Measurements from ENCODE around the gene RPS21. TPM values are rescaled to one million over a fixed set of nuclear protein-coding genes. Genes with fewer than 3 reads are reported as not detected.

Gene RPS21
- total and polyA plus RNA-seq, 9 of the 15 experiments (the other 6 are each of a cell fraction or from before 2014, with no cell fraction given): 1,380 to 5,647 (median 3,091) TPM

DNA sequence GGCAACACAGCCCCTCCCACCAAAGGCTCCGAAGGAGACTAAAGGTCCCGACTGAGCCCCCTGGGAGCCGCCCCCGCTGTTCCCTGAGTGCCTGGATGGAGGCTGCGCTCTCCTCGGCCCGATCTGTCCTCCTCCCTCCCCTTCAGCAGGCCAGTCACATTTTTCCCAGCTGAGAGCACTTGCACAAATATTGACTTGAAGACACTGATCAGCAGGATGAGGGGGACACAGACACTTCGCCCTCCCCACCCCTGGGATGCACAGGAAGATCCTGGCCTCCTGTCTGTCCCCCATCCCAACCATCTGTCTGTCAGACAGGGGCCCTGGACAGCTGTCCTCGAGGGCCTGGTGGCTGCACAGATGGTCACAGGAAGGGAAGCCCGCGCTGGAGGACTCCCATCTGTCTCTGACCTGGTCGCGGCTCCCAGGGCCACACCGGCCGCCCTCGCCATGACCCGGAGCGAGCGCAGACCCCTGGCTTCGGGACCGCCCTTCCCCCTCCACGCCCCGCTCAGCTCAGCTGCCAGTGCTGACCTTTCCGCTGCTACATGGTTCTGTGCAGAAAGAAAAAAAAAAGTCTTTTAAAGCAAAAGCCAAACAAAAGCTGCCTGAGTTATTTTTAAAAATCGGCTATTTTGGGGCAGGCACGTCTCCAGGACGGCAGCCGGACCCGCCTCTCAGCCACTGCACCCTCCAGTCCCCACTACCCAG, 30.9 kb upstream of the RPS21 start:
- Histone ChIP-seq H3K27me3 (ENCODE audit: control insufficient read depth in 2 of 2, insufficient read depth in 2 of 2, low read length in 2 of 2) (no peaks in the 10 kb centered on the region), H3K9ac (ENCODE audit: insufficient read depth in 1 of 2, low read depth in 2 of 2, low read length in 2 of 2) (peak overlapping the region in 1 of 2 experiments; percentile 93; a peak in 2 of 4 replicates), H3K4me2 (ENCODE audit: insufficient read depth, low read length) (no peak overlapping the region), H3K4me1 (replicated peaks in 1 of 2; ENCODE audit: control insufficient read depth in 2 of 2, insufficient read depth in 2 of 2, low read length in 2 of 2) (peaks cover 30 to 87% of the 10 kb centered on the region in 2 experiments), H4K20me1 (replicated peaks; ENCODE audit: control insufficient read depth, insufficient read depth, low read length) (0 out of 2 replicates have a peak, but pooled peaks cover 3% of the 10 kb centered on the region), H3K79me2 (ENCODE audit: control insufficient read depth, insufficient read depth, low read length) (peaks cover 53% of the 10 kb centered on the region), H3K36me3 (ENCODE audit: control insufficient read depth, insufficient read depth, low read length) (peaks cover 68% of the 10 kb centered on the region; the same call in 1 of the 3 replicates), H2AFZ (ENCODE audit: low read depth, low read length) (no peak overlapping the region), H3K27ac (ENCODE audit: extremely low read depth, low read depth, low read length) (peak overlapping the region; percentile 92; the same call in 1 of the 3 replicates), H3K9me1 (ENCODE audit: control insufficient read depth, insufficient read depth, low read length) (no peaks in the 10 kb centered on the region), H3K4me3 (no peak overlapping the region), H3K9me3 (replicated peaks; ENCODE audit: control insufficient read depth, insufficient read depth, low read depth, low read length) (no peaks in the 10 kb centered on the region)
- CTCF ChIA-PET (ENCODE audit: low intra/inter-chr PET ratio): no interaction called here
- FAIRE-seq (peak; percentile 29), ATAC-seq (no peak), DNase-seq (ENCODE audit: extremely low read depth in 1 of 4, low spot score in 3 of 4) (peak in 1 of 4 experiments; percentile 37)
- in situ Hi-C loops (cut with MboI) (no loop called here), intact Hi-C loops (cut with micrococcal nuclease) (no loop called here)
- 85% methylated on average over 20 of the region's 29 CpGs for WGBS (ENCODE audit: insufficient coverage, low coverage, missing lambda C conversion rate)
- no TSS peak for BruUV-seq (replicated peaks)
- POLR2A ChIA-PET: no interaction called here
- TF ChIP-seq ZBTB8A (IDR thresholded peaks at IDR 0.05; ENCODE audit: partially characterized antibody) (no peak), POLR2G (IDR thresholded peaks at IDR 0.05; ENCODE audit: low read depth, low read length) (no peak; the same call in 1 of the 2 replicates), SRSF9 (IDR thresholded peaks at IDR 0.05; ENCODE audit: borderline replicate concordance, low read depth, low read length) (no peak), ZBTB7A (IDR thresholded peaks at IDR 0.05; ENCODE audit: borderline replicate concordance, control insufficient read depth, low read depth, low read length) (peak; percentile 26; the same call in 1 of the 2 replicates), TFAP4 (CRISPR knock-in tag; IDR thresholded peaks at IDR 0.05; ENCODE audit: borderline replicate concordance) (0 out of 2 replicates have a peak, but pooled peaks have one; percentile 15), ZNF586 (CRISPR knock-in tag; conservative IDR thresholded peaks at IDR 0.05) (no peak), ZNF609 (CRISPR knock-in tag; IDR thresholded peaks at IDR 0.05; ENCODE audit: borderline replicate concordance) (no peak), USF2 (CRISPR knock-in tag; IDR thresholded peaks at IDR 0.05) (no peak), EP400 (IDR thresholded peaks at IDR 0.05) (no peak), SMARCE1 (IDR thresholded peaks at IDR 0.05) (no peak)
- TF ChIP-seq, protein P1, sequence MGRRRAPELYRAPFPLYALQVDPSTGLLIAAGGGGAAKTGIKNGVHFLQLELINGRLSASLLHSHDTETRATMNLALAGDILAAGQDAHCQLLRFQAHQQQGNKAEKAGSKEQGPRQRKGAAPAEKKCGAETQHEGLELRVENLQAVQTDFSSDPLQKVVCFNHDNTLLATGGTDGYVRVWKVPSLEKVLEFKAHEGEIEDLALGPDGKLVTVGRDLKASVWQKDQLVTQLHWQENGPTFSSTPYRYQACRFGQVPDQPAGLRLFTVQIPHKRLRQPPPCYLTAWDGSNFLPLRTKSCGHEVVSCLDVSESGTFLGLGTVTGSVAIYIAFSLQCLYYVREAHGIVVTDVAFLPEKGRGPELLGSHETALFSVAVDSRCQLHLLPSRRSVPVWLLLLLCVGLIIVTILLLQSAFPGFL (CRISPR knock-in tag; IDR thresholded peaks at IDR 0.05): no peak
